HG03520 (cell line): ENCODE measurements around the gene TRIM41.
"Not testable (repeated sequence)": the region's sequence is repeated elsewhere in the genome, so short reads cannot be mapped to it uniquely, and the experiment has no call there.

Experiments used
- ATAC-seq: cut with Tn5 transposase; IDR thresholded peaks from one replicate; pipeline ENCODE4 v1.9.1; 2021; ENCODE audit warnings: mild to moderate bottlenecking, moderate library complexity; ENCODE audit not compliant: unreplicated experiment

Gene TRIM41

DNA sequence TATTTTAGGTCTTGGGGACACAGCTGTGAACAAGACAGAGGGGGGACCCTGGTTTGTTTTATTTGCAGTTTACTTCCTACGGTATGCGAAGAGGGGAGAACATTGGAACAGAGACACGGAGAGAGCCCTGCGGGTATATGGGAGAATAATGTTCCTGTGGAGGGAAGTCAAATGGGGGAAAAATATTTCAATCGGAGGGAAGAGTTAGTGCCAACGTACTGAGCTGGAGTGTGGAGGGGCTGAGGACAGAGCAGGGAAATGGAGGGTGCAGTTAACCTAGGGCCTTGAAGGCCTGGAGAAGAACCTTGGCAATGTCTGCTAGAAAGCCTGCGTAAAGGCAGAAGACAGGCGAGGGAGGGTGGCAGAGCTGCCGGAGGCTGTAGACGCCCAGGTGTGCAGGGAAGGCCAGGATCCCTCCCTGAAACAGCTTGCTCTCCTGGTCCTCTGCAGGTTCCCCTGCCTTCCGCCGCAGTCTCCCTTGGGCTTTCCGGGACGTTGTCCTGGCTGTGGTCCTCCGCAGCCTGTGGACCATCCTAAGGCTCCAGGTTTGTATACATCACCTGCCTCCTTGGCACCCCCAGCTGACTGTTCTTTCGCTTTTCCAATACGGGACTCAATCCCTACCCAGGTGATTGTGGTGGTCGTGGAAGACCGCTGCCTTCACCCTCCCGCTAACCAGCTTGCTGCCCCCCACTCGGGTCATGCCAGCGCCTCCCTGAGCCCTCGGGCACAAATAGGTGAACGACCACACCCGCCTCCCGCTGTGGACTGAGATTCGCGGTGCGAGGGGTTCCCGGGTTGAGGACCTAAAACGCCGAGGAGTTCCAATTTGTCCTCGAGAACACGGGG, 22.6 kb downstream of the TRIM41 start:
- ATAC-seq = no peak

DNA sequence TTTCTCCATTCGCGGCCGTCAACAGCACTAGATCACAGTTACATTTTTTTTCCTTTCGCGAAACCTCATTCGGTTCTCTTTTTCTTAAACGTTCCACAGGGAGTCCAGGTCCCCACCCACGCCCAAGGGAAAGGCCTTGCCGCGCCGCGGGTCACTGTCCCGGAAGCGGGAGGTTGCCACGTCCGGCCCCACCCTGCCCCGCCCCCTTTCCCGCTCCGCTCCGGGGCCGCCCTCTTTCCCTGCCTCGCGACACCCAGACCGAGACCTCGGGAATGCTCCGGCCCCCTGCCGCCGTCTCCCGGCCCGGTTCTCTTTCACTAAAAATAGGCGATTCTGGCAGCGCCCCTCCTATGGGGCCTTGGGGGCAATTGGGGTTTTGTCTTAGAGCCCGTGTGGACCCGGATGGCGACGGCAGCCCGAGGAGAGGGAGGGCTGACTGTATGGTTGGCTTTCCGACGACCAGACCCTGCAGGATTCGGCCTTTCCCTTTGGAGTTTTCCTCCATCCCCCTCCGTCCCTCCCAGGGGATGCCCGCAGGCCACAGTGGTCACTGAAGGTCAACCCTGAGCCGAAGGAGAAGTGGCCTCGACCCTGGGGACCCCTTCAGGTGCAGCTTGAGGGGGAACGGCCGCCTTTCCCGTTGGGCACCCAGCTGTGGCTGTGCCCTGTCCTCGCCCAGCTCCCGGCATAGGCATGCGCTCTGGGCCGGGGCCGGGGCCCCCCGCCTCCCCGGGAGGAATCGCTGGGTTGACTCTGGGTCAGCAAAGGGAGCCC, 23.4 kb downstream of the TRIM41 start:
- ATAC-seq = peak; percentile 34

- ATAC-seq = no peak
Observed at GRCh38 chr5:181248277-181248676, 25.2 kb downstream of the TRIM41 start.

- no peak for ATAC-seq
Observed at GRCh38 chr5:181255276-181255675, 32.2 kb downstream of the TRIM41 start.

GRCh38 chr5:181255836-181256578, 32.9 kb downstream of the TRIM41 start:
- no peak for ATAC-seq

GRCh38 chr5:181258576-181258975, 35.5 kb downstream of the TRIM41 start:
- no peak for ATAC-seq

GRCh38 chr5:181259283-181259682, 36.2 kb downstream of the TRIM41 start:
- ATAC-seq = no peak

DNA sequence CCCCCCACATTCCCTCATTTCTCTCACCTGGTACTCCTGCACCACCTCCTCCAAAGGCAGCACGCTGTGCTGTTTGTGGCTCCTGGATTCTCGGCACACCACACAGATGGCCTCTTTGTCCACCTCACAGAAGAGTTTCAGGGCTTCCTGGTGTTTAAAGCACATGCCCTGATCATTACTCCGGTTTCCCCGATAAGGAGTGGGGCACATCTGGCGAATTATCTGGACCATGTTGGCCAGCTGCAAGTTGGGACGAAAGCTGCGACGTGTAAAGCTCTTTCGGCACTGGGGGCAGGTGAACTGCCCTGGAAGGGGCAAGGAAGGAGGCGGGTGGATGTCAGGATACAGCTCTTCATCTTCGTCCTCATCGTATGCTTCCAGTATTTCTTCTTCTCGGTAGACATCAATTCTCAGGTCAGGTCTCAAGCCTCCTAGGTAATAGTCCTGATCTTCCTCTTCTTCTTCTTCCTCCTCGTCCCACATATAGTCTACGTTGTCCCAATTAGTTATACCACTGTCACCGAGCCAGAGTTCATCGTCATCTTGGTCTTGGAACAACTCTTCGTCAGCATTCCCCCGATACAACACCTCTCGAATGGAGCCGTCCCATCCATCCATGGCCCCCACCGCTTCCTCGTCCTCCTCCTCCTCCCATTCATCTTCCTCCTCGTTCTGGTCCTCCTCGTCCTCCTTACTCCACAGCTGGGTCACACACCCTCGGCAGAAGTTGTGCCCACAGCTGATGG, 37.1 kb downstream of the TRIM41 start:
- no peak for ATAC-seq

- ATAC-seq = peak; percentile 76
Observed at GRCh38 chr5:181260720-181261319, 37.7 kb downstream of the TRIM41 start, which contains the start of gene TRIM52. TSS of gene TRIM52 (minus strand) at chr5:181261143. CDS start at chr5:181260813, 330 bp downstream.

GRCh38 chr5:181261320-181262049, 38.4 kb downstream of the TRIM41 start:
- peak; percentile 47 for ATAC-seq

GRCh38 chr5:181263633-181264032, 40.6 kb downstream of the TRIM41 start:
- no peak for ATAC-seq

DNA sequence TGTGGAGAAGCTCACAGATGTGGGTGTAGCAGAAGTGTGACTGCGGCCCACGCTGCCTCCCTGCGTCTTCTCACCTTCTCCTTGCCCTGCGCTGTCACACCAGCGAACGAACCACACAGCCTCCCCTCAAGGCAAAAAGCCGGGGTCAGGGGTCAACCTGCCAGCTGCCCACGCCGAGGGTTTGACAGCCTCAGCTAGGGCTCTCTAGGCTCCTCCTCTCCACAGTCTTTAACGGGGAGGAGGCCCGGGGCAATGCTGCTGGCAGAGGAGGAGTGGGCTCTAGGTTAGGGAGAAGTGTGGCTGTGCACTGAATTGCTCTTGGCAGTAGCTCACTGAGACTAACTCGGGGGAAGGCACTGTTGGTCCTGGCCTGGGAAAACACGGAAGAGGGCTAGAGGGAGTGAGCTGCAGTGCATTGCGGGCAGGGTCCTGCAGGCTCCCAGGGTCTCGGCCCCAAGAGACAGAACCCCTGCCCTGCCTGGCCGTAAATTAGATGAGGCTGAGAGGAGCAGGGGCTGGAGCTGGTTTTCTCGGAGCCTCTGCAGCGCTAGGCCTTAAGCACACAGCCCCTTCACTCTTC, 42.1 kb downstream of the TRIM41 start:
- no peak for ATAC-seq

DNA sequence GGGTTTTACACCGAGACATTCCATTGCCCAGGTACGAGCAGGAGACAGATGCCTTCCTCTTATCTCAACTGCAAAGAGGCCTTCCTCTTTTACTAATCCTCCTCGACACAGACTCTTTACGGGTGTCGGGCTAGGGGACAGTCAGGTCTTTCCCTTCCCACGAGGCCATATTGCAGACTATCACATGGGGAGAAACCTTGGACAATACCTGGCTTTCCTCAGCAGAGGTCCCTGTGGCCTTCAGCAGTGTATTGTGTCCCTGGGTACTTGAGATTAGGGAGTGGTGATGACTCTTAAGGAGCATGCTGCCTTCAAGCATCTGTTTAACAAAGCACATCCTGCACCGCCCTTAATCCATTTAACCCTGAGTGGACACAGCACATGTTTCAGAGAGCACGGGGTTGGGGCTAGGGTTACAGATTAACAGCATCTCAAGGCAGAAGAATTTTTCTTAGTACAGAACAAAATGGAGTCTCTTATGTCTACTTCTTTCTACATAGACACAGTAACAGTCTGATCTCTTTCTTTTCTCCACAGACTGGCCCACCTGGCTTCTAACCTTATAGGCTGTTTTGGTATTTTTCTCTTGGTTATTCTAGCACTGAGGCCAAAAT, 44.3 kb downstream of the TRIM41 start:
- ATAC-seq = not testable (repeated sequence)

DNA sequence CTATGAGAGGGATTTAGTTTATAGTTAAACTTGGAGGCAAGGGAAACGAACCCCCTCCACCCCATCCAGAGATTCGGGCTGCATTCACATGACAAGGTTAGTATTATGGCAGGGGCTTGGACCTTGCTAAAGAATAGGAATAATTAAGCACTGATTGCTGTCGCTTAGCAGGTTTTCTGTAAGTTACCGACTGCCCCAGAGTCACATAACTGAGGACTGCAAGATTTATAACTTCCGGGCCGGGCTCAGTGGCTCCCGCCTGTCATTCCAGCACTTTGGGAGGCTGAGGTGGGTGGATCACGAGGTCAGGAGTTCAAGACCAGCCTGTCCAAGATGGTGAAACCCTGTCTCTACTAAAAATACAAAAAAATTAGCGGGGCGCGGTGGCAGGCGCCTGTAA, 44.8 kb downstream of the TRIM41 start:
- ATAC-seq = not testable (repeated sequence)

- ATAC-seq = no peak
Observed at GRCh38 chr5:181271081-181271480, 48.0 kb downstream of the TRIM41 start.

- ATAC-seq = not testable (repeated sequence)
Observed at GRCh38 chr5:181273433-181273744, 50.3 kb downstream of the TRIM41 start.

DNA sequence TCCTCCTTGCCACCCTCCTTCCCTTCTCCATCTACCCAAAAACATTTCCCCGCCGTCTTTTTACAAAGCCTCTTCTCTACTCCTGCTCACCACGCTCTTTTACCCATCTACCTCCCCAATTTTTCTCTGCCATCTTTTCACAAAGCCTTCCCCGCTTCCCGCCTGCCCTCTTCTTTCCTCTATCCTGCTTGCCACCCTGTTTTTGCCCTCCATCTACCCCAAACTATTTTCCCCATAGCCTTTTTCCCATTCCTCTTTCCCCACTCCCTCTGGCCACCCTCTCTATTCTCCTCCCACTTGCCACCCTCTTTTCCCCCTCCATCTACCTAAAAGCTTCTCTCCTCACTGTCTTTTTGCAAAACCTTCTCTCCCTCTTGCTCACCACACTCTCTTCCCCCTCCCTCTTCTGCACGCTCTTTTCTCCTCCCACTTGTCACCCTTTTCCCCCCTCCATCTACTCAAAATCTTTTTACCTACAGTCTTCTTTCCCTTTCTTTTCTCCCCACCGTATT, 57.2 kb downstream of the TRIM41 start:
- ATAC-seq = no peak
